Body of pancreas (tissue), 4 donors: Measurements from ENCODE around the gene RNU7-1.

ENCODE experiments used
- CTCF ChIP-seq, 7 experiments: fragments of 450-650 bp in 4 of 7; fragments of 200-600 bp in 3 of 7; sonication (generic) in 3 of 7; IDR thresholded peaks; one replicate each; pipeline ENCODE4 v1.5.1; 2016 to 2019; ENCODE audit warnings: antibody characterized with exemption in 7 of 7
- POLR2A ChIP-seq, 3 donors: fragments of 450-650 bp; IDR thresholded peaks; one replicate each; pipeline ENCODE4 v1.6.1; 2016; ENCODE audit warnings: antibody characterized with exemption in 3 of 3, mild to moderate bottlenecking in 2 of 3

- peak in 1 of 7 experiments; percentile 14 for TF ChIP-seq CTCF (IDR thresholded peaks at IDR 0.05)
- TF ChIP-seq POLR2A (IDR thresholded peaks at IDR 0.05) = peak in 2 of 3 donors; percentile 37 to 42
Measured at GRCh38 chr12:6987956-6988553, 44.4 kb downstream of the RNU7-1 start.
